NCI-H1930 (cell line): ENCODE data around the gene HIP1.
"Not testable (repeated sequence)": the region's sequence is repeated elsewhere in the genome, so short reads cannot be mapped to it uniquely, and the experiment has no call there.

Experiments used
- DNase-seq, 2 experiments: peaks; one replicate each; lab custom pipeline; 2025; lab: John Stamatoyannopoulos, UW

HIP1 gene

DNA sequence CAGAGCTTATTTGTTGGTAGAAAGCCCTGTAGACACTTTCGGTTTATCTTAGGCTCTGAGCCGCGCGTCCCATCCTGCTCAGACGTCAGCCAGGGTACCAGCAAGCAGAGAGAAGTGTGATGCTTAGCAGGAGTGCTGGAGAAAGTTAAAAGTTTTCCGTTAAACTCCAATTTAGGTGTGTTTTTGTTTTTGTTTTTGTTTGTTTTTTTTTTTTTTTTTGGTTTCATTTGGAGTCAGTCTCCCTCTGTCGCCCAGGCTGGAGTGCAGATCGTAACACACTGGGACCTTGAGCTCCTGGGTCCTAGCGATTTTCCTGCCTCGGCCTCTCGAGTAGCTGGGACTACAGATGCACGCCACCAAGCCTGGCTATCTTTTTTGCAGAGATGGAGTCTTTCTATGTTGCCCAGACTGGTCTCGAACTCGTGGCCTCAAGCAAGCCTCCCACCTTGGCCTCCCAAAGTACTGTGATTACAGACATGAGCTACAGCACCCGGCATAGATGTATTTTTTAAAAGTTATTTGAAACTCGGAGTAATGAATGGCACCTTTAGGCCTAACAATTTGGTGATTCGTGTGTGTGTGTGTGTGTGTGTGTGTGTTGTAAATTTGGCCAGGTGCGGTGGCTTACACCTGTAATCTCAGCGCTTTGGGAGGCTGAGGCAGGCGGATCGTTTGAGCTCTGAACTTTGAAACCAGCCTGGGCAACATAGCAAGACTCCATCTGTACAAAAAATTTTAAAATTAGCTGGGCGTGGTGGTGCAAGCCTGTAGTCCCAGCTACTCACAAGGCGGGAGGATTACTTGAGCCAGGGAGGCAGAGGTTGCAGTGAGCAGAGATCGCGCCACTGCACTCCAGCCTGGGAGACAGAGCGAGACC lies 1.3 kb upstream of the HIP1 start:
- no peak for DNase-seq

GRCh38 chr7:75738975-75739795 lies 444 bp upstream of the HIP1 start:
- DNase-seq: peak; percentile 97 to 99

- no peak for DNase-seq
These were observed 711 bp downstream of the HIP1 start for GRCh38 chr7:75737856-75738603.

DNA sequence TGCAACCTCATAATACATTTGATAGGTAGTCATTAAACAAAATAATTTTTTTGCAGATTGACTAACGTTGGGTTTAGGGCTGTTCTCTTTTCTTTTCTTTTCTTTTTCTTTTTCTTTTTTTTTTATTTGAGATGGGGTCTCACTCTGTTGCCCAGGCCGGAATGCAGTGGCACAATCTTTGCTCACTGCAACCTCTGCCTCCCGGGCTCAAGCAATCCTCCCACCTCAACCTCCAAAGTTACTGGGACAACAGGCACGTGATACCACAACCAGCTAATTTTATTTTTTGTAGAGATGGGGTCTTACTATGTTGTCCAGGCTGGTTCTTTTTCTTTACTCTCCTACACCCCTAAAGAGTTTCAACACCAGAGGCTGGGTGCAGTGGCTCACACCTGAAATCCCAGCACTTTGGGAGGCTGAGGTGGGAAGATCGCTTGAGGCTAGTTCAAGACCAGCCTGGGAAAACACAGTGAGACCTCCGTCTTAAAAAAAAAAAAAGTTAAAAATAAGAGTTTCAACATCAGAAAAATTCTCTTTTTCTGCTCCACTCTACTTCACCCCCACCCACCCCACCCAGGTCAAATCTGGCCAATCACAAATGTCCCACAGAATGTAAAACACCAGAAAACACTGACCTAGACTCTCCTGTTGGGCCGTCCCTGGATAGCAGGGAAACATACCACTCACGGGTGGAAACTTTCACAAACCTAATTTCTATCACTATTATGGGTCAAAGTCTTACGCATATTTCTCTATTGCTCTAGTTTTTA lies 3.0 kb downstream of the HIP1 start:
- no peak for DNase-seq

DNA sequence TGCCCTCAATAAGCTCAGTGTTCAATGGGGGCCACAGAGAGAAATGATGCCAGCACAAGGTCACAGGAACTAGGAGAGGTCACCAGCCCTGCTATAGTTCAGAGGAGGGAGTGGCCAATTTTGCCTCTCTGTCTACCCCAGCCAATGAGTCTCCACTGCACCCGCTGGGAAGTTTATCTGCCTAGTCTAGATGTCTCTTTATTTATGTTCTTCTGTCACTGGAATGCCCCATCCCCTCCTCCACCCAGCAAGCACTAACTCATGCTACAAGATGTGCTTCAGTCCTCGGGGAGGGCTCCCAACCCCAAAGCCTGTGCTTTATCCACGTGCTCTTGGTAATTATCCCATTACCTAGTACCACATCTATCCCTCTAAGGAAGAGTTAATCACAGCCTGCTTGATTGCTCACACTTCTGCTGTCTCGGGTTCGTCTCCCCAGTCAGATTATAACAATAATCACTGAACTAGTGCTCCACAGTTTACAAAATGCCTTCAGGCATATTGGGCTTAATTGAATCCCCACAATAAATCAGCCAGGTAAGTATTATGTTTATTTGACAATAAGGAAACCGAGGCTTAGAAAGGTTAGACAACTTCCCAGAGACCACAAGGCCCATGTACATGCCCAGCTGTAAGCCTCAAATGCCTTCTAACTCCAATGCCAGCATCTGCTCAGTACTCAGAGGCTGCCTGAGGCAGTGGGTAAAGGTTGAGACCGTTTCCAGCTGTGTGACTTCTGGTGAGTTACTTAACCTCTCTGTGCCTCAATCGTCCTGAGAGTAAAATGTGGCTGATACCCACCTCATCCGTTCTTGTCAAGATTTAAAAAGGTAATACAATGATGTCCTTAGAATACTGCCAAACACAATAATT lies 3.9 kb downstream of the HIP1 start:
- no peak for DNase-seq

GRCh38 chr7:75732764-75733630 lies 5.7 kb downstream of the HIP1 start:
- DNase-seq: no peak

- no peak for DNase-seq
These were observed 6.7 kb downstream of the HIP1 start for GRCh38 chr7:75732016-75732521.

DNA sequence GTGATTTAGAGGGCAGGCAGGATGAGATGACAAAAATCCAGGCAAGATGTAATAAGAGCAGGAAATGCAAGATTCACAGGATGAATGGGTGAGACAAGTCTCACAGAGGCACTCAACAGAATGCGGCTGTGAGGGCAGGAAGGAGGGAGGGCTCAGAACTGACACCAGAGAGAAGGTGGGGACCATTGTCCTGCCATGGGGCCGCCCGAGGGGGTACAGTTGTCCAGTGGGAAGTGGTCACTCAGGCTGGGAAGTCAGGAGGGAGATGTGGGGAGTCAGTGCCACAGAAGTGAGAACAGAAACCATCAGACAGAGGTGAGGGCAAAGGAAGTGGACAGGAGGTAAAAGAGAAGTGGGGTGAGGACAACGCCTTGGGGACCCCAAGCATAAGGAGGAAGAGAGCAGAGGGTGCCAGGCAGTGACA lies 8.9 kb downstream of the HIP1 start:
- DNase-seq: no peak

GRCh38 chr7:75727881-75728593 lies 10.7 kb downstream of the HIP1 start:
- DNase-seq: no peak

DNA sequence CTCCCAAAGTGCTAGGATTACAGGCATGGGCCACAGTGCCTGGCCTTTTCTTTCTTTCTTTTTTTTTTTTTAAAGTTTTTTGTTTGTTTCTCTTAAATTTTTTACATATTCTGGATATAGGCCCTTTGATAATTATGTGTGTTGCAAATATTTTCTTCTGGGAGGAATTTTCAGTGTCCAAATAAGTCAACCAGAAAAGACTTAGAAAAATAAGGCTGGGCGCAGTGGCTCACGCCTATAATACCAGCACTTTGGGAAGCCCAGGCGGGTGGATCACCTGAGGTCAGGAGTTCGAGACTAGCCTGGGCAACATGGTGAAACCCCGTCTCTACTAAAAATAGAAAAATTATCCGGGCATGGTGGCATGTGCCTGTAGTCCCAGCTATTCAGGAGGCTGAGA lies 11.4 kb downstream of the HIP1 start:
- DNase-seq: not testable (repeated sequence)

GRCh38 chr7:75725306-75725705 lies 13.4 kb downstream of the HIP1 start:
- DNase-seq: no peak

- no peak for DNase-seq
These were observed 15.3 kb downstream of the HIP1 start for GRCh38 chr7:75723444-75723843.

GRCh38 chr7:75722373-75722772 lies 16.4 kb downstream of the HIP1 start:
- DNase-seq: no peak

DNA sequence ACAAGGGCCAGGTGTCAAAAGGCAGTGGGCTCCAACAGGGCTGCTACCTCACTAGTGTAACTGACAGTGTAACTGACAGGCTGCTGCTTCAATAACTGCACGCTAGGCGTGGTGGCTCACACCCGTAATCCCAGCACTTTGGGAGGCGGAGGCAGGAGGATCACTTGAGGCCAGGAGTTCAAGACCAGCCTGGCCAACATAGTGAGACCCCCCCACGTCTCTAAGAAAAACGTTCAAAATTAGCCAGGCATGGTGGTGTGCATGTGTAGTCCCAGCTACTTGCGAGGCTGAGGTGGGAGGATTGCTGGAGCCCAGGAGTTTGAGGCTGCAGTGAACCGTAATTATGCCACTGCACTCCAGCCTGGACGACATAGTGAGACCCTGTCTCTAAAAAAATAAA lies 16.8 kb downstream of the HIP1 start:
- not testable (repeated sequence) for DNase-seq

DNA sequence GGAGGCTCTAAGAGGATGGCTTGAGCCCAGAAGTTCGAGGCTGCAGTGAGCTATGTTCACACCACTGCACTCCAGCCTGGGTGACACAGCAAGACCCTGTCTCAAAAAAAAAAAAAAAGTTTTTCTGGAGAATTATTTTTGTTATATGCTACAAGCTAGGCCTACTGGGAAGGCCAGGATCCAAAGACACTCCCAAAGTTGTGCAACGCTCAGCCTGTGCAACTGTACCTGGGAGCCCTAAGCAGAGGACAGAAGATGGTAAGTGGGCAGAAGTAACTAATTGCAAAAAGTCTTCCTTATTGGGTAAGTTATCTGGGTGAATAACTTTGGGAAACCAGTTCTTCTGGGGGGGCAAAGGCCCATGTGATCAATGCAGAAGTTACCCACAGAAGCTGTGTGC lies 17.3 kb downstream of the HIP1 start:
- DNase-seq: no peak

DNA sequence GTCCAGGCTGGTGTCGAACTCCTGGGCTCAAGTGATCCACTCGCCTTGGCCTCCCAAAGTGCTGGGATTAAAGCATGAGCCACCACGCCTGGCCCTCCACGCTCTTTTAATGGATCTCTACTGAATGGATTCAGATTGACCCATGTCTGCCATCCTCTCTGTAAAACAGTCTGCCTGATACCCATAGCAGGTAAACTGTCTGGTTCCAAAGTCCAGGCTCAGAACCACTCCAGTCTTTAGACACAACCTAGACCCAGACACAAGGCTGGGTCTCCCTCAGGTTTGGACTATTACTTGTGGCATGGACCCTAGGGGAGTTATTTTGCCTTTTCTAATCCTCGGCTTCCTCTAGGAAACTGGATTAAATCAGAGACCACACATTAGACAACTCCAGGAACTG lies 19.1 kb downstream of the HIP1 start:
- DNase-seq: no peak

DNA sequence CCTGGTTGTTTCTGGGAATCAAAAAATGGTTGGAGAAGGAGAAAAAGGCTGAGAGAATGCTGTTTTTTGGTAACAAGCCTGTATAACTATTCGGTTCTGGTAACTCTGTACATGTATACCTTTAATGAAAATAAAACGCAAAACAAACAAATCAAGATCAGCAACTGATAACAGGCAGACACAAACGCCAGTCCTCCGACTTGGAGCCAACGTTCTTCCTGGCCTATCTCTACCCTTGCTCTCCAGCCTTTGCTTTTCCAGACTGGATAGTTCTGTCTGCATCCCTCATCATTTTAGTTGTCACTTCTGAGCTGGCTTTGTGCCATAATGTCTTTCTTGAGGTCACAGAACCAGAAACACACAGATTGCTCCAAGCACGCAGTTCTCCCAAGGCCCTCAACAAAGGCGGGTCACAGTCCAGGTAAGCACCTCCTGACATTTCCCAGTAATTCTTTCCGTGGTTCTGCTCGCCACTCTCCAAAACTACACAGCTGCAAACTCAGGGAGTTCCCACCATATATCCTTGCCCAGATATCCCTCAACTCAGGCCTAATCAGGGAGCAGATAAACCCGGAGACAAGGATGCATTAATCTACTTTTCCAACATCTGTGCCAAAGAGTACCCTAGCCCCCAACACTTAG lies 20.2 kb downstream of the HIP1 start:
- no peak for DNase-seq

- DNase-seq: not testable (repeated sequence)
These were observed 21.0 kb downstream of the HIP1 start for GRCh38 chr7:75717746-75718145.
